Measurements from ENCODE around the gene ZNF334.

The ZNF334 gene

GRCh38 chr20:46557231-46557956 is 44.0 kb upstream of the ZNF334 start:
- TF ChIP-seq, protein P1, sequence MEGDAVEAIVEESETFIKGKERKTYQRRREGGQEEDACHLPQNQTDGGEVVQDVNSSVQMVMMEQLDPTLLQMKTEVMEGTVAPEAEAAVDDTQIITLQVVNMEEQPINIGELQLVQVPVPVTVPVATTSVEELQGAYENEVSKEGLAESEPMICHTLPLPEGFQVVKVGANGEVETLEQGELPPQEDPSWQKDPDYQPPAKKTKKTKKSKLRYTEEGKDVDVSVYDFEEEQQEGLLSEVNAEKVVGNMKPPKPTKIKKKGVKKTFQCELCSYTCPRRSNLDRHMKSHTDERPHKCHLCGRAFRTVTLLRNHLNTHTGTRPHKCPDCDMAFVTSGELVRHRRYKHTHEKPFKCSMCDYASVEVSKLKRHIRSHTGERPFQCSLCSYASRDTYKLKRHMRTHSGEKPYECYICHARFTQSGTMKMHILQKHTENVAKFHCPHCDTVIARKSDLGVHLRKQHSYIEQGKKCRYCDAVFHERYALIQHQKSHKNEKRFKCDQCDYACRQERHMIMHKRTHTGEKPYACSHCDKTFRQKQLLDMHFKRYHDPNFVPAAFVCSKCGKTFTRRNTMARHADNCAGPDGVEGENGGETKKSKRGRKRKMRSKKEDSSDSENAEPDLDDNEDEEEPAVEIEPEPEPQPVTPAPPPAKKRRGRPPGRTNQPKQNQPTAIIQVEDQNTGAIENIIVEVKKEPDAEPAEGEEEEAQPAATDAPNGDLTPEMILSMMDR (conservative IDR thresholded peaks at IDR 0.05; ENCODE audit: low read depth, low read length) = no peak
- DNase-seq (ENCODE audit: low read depth) = peak; percentile 60
- H3K4me3 ChIP-seq (ENCODE audit: low read depth, low read length) = no peak overlapping the region

GRCh38 chr20:46555370-46555956 is 42.1 kb upstream of the ZNF334 start:
- no peak for DNase-seq (ENCODE audit: low read depth)
- TF ChIP-seq, protein P1 (conservative IDR thresholded peaks at IDR 0.05; ENCODE audit: low read depth, low read length) = no peak
- H3K4me3 ChIP-seq (ENCODE audit: low read depth, low read length) = no peak overlapping the region

- no peak overlapping the region for H3K4me3 ChIP-seq (ENCODE audit: low read depth, low read length)
- TF ChIP-seq, protein P1 (conservative IDR thresholded peaks at IDR 0.05; ENCODE audit: low read depth, low read length) = no peak
- no peak for DNase-seq (ENCODE audit: low read depth)
Observed at GRCh38 chr20:46554828-46555227, 41.5 kb upstream of the ZNF334 start.

DNA sequence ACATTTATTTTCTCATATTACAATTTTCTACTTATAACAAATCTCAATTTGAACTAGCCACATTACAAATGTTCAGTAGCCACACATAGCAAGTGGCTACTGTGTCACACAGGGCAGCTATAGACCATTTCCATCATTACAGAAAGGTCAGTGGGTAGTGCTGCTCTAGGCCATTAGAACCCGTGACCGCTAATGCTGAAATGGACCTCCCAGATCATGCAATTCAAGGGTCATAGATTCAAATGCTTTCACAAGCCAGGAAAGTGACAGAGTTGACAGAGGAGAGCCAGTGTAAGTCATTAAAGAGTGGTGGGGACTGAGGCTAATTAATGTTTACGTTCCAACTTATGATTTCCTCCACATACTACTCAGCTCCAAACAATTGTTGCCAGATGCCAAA is 40.6 kb upstream of the ZNF334 start:
- DNase-seq (ENCODE audit: low read depth) = no peak
- H3K4me3 ChIP-seq (ENCODE audit: low read depth, low read length) = no peak overlapping the region
- TF ChIP-seq, protein P1 (conservative IDR thresholded peaks at IDR 0.05; ENCODE audit: low read depth, low read length) = no peak

- TF ChIP-seq, protein P1 (conservative IDR thresholded peaks at IDR 0.05; ENCODE audit: low read depth, low read length) = no peak
- no peak for DNase-seq (ENCODE audit: low read depth)
- no peak overlapping the region for H3K4me3 ChIP-seq (ENCODE audit: low read depth, low read length)
Observed at GRCh38 chr20:46552460-46553420, 39.4 kb upstream of the ZNF334 start.

DNA sequence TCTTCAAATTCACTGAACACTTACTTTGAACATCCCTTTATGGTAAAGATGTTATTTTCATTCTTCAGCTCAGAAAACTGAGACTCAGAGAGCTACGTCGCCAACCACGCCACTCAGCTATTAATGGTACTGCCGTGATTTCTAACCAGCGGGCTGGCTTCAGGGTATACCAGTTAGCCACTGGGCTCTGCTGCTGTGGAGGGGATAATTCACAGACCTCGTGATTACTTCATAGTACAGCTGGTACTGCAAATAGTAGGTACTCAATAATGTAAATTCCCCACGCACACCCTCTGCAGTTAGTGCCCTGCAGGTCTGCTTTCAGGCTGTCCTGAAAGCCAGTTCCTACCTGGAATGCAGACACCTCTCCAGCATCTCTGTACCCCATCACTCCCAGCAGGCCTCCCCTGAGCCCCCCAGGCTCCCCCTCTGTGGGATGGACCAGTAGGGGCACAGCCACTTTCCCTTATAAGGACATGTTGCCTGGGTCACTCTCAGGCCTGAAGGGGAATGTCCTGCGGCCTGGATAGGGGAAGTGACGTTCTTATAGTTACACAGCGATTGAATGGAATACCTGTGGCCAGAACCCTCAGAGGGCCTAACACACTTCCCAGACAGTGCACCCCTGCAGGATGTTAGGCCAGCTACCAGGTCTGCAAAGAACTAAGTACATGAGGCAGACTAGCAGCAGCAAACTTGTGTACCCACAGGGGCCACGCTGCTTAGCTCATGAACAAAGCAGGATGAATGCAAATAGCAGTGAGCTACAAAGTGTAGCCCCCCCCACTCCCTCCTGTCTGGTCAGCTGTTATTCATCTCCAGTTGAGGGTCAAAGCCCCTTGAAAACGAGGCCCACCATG is 38.4 kb upstream of the ZNF334 start:
- no peak overlapping the region for H3K4me3 ChIP-seq (ENCODE audit: low read depth, low read length)
- peak; percentile 10 for DNase-seq (ENCODE audit: low read depth)
- TF ChIP-seq, protein P1 (conservative IDR thresholded peaks at IDR 0.05; ENCODE audit: low read depth, low read length) = no peak

All from choroid plexus epithelial cell (primary cell).